GM18861 (cell line): ENCODE results near the gene GMDS.

ENCODE experiments used
- ATAC-seq: cut with Tn5 transposase; IDR thresholded peaks from one replicate; pipeline ENCODE4 v1.9.1; 2021; ENCODE audit not compliant: unreplicated experiment

Gene GMDS

DNA sequence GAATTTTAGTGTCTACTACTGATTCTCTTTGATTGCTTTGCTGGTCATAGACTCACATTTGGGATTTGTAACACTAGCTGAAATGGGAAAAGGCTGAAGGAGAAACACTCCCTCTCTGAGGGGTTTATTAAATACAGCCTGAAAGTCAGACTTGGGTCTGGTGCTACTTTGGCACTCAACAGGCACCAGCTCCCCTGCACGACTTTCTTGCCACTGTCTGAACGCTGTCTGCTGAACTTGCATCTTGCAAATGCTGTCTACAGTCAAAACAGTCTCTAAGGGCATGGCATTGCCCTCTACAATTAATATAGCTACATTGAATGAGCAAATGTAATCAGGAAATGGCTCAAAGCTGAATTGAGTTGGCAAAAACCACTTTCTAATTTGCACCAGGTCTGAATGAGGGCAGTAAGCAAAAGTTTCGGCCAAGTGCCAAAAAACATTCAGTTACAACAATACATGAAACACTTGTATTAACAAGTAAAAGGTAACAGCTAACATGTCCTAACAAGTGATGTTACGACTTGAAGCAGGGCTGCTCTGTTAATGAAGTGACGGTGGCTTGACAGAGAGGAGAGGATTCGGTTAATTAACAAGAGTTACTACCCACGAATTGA lies 516.2 kb downstream of the GMDS start:
- ATAC-seq, result no peak

DNA sequence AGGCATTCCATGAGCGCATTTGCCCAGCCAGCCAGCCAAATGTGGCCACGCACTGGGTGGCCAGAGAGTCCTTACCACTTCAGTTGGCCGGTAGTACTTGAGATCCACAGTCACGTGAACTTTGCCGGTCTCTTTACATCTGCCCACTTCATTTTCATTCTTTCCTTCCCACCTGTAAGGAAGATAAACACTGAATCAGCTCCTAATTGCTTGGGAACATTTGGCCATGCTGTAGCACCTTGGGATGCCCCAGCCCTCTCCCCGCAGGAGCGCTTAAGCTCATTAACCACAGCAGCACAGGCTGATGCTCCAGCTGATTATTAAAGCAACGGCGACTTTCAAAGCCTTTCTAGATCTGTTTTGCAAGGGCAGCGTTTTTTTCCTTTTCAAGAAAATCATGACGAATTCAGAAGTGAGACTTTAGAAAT lies 519.0 kb downstream of the GMDS start:
- ATAC-seq, result no peak

DNA sequence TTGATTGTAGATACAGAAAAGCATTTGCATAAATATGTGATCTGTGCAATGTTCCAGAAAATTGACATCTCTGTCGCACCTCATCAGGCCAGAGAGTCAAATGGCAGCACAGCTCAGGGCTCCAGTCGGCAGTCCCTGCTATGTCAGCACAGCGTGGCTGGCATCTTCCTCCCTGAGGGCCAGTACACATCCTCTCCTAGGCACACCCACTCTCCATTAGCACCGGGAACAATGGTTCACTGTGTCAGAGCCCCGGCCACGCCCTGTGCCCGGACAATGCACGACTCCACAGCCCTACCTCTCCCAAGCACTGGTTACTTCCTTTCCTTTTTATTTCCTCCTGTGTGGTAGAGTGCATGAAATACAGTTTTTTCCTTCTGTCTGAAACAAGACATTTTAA lies 520.8 kb downstream of the GMDS start:
- no peak for ATAC-seq

DNA sequence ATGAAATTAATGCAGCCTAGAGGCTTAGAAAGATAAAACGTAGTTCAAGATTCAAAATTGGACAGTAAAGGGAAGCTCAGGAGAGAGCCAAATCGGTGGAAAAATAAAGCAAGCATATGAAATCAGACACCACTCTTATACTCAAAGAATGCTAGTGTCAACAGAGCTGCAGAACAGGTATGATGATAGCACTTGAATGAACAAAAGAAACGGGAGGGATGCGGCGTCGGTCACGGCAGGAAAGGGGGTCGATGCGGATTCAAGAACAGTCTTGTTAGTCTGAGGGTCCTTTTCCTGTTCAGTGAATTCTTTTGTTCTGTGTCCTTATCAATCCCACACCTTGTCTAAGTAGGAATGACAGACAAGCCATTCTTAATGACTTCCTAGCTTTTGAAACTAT lies 521.3 kb downstream of the GMDS start:
- ATAC-seq, result no peak

DNA sequence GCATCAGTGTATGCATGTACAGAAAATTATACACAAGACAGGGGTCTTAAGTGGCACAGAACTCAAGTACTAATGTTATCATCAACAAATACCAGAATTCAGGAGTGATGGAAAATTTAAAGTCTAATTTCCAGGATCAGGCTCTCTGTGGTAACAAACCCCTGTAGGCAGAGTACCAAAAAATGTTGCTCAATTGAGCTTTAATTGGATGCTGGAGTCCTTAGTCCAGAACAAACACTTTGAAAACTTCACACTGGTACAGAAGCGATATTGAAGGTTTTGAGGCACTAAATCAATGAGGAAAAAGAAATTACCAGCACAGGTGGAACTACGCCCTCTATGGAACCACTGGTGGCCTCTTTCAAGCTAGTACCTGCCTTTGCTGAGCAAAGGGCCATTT lies 522.6 kb downstream of the GMDS start:
- ATAC-seq, result no peak

DNA sequence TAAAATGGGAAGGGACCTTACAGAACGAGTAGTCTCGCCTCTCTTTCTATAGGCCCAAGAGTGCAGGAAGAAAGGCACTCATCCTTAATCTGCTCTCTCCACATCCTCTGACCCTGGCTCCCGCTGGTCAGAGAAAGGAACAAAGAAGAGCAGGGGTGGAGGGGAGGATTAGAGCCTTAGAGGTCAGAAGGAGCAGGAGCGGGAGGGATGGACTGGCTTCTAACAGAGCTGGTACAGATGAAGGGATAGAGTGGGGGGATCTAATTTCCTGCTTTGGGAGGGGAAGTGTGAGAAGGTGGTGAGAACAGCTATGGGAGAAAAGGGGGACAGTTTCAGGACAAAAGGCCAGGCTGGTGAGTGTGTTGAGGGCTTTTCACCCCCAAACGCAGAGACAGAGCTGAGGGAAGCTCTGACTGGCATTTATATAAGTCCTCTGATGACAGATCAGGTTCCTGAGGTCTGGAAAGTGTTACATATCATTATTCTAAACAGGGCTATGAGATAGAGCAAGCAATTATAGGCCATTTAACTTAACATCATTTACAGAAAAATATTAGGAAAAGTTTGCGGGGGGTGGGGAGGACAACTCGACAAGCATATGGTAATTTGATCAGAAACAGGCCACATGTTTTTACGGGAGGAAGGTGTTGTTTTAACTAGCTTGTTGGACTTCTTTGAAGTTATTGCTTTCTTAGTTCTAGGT lies 524.6 kb downstream of the GMDS start:
- ATAC-seq, result no peak

DNA sequence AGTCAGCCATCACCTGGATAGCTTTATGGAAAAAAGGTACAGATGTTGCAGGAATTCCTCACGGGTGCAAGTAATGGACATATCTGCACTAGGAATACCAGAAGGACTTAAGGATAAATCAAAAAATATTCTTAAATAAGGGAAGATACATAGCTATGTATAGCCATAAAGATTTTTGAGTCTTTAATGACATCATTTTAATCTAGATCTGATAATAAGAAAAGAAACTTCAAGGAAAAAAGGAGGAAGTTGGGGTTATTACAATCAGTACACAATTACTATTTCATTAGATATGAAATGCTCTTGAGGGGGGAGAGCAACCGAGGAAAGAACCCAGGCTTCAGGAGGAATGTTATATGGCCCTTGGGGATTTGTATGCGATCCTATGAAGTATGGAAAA lies 525.5 kb downstream of the GMDS start:
- no peak for ATAC-seq

DNA sequence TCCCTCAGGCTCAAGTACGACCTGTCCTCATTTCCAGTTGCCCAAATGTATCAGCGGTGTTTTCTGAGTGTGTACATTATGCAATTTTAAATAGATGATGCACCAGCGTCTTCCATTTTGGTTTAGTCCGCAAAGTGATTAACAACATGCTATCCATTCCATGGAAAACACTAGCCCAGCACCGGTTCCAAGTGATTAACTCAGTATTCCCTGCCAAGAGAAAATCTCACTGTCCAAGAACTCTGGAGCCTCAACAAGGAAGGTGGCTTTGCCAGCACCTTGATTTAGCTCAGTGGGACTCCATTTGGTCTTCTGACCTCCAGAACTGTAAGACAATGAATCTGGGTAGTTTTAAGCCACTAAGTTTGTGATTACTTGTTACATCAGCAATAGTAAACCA lies 528.5 kb downstream of the GMDS start:
- no peak for ATAC-seq

DNA sequence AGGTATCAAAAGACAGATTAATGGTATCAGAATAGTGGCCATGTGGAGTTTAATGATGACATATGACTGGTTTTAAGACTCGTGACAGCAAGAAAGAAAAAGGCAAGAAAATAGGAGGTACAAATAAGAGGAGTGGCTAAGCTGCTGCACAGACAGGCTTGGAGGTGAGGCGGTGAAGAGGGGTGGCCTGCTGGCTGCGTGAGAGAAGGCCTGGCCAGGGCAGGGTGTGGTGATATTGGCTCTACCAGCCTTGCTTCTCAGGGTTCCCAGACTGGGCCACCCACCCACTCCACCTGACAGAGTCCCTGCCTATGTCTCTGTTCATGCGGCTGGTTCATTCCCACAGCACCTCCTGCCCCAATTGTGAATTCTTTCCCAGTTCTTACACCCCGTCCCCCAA lies 529.0 kb downstream of the GMDS start:
- ATAC-seq, result no peak

DNA sequence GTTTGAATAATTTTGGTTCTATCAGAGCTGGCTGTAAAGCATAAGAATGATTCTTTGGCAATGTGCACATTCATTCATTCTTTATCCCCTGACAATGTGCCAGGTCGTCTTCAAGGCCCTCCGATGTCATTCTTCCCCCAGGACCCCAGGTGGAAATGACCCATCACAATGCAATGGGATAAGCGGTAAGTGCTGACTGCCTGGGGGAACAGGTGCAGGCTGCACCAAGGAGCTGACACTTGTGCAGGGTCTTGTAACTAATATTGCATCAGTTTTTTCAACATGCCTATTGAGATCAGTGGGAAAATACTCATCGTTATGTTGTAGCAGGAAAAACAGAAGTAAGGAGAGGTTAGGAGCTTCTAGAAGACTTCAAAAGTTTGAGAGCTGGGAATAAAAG lies 530.1 kb downstream of the GMDS start:
- ATAC-seq, result no peak

DNA sequence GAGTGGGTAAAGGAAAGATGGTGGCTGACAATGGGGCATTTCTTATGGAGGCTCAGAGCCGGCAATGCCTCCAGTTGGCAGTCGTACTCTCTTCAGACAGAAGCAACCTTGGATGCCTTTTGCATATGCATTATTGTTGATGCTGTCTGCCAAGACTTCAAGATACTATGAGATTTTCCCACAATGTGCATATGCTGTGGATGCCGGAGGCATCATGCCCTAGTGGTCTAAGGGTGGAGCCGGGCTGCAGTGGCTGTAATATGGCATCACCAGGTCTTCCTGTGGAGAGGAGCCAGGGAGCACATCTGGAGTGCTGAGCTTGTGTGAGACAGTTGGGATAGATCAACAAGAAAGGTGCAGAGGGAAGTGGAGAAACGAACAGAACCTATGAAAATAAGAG lies 530.8 kb downstream of the GMDS start:
- ATAC-seq, result no peak

DNA sequence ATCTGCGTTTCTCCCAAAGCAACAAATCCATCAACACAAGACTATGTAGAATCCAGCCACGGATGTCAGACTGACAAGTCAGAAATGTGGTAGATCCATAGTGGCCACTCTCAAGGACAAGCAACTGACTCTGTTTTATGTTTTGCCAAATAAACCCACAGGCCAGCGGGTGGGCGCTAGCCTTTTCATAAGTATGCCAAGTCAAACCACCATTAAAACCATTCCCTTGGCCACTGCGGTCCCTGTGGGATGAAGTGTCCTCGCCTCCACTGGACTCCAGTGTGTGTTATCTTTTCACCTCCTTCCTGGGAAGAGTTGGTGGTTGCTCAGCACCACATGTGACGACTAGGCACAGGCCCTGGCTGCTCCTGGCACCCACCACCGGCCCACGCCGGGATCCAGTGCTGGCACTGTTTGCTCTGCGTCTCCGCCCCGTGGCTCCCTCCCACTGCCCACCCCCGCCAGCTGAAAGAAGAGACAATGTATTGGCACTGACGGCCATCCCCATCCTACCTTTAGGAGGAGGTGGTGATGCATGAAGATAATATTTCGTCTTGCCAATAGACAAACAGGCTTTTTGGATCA lies 532.3 kb downstream of the GMDS start:
- ATAC-seq, result no peak

DNA sequence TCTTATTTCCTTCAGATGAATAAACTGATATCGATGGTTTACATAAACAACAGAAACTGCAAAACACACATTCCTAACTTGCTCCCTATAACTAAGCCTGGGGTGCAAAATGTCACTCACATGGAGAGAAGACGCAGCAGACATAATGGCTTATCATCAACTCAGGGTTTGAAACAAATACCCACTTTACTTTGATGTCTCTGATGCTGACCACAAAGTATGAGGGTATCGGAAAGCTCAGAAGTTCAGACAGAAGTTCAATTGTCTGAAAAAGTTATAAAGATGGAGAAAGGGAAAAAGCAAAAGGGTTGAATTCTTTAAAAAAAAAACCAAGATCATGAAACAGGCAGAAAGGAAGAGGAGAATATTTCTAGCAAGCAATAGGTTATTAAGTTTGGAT lies 533.0 kb downstream of the GMDS start:
- ATAC-seq, result no peak

DNA sequence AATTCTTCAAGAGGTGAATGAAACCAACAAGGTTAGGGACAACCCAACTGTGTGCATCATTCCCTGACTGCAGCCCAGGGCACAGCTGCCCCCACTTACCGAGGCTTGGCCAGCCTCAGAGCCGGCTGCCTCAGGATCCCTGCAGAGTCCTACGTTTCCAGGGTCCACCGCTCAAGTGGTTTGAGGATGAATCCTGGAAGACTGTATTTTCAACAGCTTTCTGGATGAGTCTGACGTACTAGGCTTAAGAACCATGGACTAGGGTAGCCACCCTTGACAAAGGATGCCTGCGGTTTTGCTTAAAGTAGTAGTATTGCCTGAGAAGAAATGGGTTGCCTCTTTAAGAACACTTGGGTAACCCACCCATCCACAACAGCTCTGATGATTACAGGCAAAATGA lies 534.3 kb downstream of the GMDS start:
- ATAC-seq, result no peak

DNA sequence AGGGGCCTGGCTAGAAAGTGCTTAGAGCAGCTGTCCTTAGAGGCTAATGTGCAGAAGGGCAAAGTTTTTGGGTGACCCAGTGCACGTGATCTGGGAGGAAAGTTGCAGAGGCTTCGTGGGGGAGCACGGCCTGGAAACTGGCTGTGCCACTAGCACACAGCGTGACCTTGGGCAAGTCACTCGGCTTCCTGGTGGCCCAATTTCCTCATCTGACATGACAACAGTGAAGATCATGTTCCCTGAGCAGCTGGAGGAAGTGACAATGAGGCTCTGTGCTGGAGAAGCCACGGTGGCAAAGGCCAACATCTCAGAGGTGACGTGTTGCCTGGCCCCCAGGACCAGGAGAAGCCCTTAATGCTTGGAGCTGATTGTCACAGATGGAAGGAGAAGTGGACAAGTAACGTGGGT lies 536.2 kb downstream of the GMDS start:
- no peak for ATAC-seq

DNA sequence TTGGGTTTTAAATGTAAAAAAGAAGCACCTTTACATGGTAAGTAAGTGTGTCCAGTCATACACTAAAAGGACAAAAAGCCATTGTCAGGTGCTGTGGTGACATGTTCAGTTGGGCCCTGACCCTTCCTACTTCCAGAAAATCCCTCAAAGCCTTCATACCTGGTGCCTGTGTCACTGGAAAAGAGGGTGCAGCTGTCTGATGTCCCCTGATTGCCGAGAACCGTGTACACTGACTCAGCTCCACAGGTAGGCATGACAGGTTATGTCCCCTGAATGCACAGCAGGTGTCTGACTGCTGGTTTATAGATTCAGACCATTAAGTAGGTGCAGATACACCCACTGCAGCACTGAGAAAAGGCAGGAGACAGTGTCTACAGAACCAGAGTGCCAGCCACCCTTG lies 536.6 kb downstream of the GMDS start:
- ATAC-seq, result no peak

DNA sequence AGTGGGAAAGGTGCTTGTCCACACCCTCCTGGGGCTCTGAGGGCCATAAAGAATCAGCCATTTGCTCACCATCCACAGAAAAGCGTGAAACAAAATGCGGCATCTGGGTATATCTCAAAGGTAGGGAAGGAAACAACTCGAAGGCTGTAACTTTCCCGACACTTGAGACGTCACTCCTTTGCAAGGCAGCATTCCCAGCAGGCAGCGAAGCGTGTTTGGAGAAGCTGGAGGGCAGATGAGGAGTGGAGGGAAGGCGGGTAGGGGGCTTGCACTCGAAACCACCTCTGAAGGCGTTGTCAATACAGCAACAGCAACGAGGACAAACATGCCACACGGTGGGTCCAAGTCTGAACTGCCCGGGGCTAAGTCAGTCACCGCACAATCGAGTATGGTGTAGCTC lies 537.3 kb downstream of the GMDS start:
- ATAC-seq, result no peak

DNA sequence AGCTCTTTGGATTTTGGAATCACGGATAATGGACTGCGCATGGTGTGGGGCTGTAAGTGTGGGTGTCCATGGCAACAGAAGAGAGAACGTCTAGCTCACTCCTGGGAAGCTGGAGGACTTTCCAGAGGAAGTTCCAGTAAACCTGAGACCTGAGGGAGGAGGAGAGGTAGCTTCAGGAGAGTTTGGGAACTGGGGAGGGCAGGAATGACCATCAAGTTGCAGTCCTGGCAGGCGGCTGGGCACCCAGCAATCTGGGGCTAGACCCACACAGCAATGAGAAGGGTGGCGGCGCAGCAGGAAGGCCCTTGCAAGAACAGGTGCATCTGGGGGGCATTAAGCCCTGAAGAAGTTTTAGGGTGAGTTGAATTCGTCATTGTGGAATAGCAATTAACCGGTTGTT lies 539.8 kb downstream of the GMDS start:
- ATAC-seq, result no peak

DNA sequence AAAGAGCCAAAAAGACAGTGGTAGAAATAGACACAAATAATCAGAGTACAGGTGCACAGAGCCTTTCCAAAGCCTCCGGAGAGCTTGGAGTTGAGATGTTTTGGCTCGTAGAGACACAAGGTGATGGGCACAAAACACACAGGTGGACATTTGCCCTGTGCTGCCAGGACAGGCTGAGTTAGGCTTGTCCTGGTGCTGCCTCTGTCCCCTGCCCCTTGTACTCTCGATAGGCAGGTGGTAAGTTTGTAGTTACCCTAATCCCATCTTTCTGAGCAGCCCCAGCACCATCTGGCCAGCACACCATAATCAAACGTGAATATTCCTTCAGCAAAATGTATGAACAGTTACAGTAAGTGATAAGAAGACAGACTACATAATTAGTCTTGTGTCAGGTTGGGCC lies 540.2 kb downstream of the GMDS start:
- ATAC-seq, result no peak

DNA sequence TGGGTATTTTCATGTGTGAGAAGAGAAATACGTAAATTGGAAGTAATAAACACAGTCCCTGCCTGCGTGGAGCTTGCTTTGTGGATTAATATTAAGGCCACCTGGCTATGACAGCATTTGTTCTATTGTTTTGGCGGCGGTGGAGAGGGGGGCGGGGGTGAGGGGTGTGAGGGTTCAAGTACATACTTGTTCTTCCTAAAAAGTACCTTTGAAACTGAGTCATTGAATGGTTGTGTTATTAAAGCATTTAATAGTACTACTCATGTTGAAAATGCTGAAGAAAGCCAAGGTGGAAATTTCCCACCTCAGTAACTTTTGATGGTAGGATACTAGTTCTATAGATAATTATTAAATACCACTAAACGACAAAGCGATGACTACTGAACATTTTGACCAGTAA lies 540.7 kb downstream of the GMDS start:
- no peak for ATAC-seq

DNA sequence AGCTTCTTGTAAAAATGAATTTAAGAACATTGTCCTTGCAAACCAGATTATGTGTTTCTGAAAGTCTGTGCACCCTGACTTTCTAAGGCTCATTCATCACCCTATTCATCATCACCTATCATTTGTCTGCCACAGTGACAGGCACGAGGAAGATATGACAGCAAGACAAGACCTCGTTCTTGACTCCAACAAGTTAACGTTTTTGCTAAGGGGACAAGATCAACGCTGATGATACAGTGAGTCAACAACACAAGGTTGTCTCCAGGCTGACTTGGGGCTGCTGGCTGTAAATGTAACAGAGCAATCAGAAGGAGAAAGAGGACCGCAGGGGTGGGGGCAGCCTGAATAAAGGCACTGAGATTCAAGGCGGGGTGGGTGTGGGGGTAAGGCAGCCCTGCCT lies 541.5 kb downstream of the GMDS start:
- ATAC-seq, result no peak

DNA sequence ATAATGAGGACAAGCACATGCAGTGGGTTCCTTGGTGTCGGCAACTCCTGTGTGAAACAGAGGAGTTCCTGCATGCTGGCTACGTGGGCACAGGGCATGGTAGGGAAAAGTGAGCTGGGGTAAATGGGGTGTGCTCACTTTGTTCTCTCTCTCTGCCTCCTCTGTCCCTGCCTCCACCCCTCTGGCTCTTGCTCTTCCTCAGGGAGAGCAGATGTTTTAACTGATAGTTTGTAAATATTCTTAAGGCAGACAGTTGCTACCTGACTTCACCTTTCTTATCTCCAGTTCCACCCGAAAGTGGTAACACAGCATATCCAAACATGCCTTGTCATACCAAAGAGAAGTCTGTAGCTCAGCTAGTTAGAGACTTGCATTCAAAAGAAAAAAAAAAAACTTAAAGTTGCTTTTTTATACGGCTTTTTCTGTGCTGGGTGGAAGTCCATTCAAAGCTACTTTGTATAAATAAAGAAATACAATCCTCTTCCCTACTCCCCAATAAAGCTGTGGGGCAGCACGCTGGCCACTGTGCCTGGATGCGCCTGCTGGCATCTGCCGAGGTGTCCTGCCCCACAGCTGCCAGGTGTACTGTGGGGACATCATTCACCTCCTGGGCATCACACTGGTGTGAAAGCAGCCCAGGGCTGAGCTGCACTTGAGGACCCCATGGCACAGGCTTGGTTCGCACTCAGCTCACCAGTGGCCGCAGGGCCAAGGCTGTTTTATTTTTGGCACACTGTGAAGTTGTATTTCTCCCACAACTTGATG lies 542.1 kb downstream of the GMDS start:
- ATAC-seq, result no peak
